Limb (tissue), 2 donors: ENCODE data around the gene MYO1A.
A peak's percentile ranks its signal among the peaks of the same experiment; 100 is the strongest.
"Not testable (repeated sequence)": the region's sequence is repeated elsewhere in the genome, so short reads cannot be mapped to it uniquely, and the experiment has no call there.

Experiments
- DNase-seq, 2 donors: peaks; one replicate each; pipeline ENCODE4 v3.0.0-alpha.2; 2016; ENCODE audit errors: extremely low spot score in 2 of 2

The MYO1A gene

DNA sequence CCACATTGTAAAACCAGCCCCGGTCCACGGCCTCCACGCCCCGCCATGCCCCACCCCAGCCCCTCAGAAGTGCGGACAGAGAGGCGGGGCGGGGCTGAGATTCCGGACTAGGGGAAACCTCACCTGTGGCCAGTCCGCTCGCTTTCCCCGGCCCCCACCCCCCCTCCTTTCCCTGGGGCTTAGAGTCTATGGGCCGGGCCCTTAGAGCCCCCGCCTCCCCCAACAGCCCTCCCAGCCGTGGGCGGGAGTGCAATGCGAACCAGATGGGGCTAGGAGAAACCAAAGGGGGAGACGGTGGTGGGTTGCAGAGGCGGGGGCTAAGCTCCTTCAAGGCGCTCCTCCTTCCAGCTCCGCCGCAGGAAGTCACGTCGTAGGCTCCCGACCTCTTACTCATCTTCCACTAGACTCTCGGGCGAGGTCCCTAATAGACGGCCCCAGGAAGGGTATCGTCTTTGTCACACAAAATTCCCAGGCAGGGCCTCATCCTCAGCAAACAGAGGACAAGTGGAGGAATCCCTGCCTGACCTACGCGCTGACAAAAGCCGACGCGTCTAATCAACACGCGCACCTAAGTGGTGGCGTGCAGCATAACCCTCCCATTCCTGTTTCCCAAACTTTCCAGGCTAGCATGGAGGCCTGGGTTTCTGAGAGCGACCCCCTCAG is 37.9 kb upstream of the MYO1A start:
- peak; percentile 92 for DNase-seq

- peak; percentile 83 to 91 for DNase-seq
These were observed 37.2 kb upstream of the MYO1A start for GRCh38 chr12:57087010-57087690.

GRCh38 chr12:57086493-57087009 is 36.6 kb upstream of the MYO1A start:
- peak; percentile 82 to 84 for DNase-seq

- peak; percentile 63 to 68 for DNase-seq
These were observed 36.1 kb upstream of the MYO1A start for GRCh38 chr12:57085999-57086492.

- DNase-seq: no peak
These were observed 30.9 kb upstream of the MYO1A start for GRCh38 chr12:57080855-57081254.

- no peak for DNase-seq
These were observed 29.9 kb upstream of the MYO1A start for GRCh38 chr12:57079821-57080220.

DNA sequence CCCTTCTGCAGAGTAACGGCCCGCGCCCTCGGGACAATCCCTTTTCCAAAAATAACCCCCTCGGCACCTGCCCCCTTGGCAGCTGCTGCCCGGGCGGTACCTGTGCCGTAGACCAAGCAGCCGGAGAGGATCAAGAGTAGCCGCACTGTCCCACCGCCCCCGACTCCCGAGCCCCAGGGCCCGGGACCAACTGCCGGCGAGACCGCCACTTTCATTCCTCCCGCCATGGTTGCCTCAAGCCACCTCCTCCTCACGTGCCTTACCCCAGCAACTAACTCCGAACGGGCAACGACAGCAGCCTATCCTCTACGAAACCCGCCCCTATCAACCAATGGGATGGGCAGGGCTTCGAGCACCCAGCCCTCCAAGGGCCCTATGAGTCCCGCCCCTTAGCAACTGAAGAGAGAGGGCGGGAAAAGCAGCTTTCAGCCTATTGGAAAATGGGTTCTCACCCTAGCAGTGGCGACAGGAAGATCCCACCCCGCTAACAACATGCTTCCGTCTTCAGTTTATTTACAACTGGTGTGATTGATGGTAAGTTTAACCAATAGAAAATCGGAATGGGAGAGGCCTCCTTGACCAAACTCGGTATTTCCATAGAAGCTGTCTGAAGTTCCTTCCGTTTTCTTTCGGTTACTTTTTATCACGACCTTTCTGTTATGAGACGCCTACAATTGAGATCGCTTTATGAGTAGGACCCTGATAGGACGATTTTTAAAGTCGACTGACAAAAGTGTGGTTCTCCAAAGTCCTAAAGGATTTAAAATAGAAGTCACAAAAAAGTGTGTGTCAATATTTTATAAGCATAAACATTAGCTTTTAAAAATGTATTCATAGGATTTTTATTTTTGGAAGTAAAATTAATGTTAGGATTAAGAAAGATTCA is 28.8 kb upstream of the MYO1A start, which contains the start of gene NEMP1:
NEMP1 (minus strand) TSS at position 273 of the 886 bp plus-strand sequence; CDS start at position 227, 46 bp downstream.
- peak; percentile 93 to 100 for DNase-seq

GRCh38 chr12:57073566-57074450 is 23.9 kb upstream of the MYO1A start:
- DNase-seq: not testable (repeated sequence)

GRCh38 chr12:57072661-57073060 is 22.7 kb upstream of the MYO1A start:
- DNase-seq: no peak

GRCh38 chr12:57069523-57069922 is 19.6 kb upstream of the MYO1A start:
- peak; percentile 59 to 88 for DNase-seq

- DNase-seq: no peak
These were observed 16.3 kb upstream of the MYO1A start for GRCh38 chr12:57066245-57066644.

DNA sequence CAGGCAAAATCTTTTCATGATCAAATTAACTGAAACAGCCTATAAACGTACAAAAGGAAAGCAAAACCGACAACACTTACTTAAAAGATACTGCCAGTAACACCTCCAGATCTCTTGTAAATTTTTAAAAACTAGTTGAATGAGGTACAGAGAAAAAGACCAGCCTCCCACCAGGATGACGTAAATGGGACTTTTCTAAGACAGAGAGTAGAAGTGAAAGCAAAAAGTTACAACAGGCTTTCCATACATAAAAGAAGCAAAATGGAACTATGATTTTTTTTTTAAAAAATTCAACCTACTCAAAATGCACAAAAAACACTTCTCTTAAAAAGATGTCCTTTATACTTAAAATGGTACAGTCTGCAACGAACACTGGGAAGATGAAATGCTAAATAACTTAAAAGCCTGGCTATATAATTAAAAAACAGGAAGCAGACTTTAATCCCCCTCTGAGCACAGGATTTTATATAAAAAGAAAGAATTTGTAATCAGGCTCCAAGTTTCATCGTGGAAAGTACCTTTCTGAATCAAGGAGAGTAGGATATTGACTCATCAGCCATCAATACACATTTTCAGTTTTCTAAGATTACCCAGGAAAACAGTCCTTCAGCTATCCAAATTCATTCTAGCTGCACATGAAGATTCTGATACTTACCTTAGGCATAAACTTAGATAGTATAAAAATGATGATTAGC is 14.2 kb upstream of the MYO1A start:
- DNase-seq: no peak

DNA sequence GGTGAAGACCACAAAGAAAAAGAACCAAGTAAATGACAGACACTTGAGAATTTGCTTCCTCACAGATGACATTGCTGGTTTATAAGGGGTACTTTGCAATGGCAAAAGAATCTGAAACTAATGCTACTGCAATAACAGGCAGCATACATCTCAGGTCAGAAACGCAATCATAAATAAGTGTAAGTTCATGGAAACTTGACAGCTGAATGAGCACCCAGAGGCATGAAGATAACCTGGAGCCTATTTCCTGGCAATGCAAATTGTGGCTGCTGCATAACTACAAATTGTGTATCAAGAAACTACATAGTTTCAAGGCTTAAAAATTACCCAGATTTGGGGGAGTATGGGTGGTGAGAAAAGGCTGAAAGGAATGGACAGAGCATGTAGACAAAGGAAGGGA is 8.5 kb upstream of the MYO1A start:
- DNase-seq: no peak

DNA sequence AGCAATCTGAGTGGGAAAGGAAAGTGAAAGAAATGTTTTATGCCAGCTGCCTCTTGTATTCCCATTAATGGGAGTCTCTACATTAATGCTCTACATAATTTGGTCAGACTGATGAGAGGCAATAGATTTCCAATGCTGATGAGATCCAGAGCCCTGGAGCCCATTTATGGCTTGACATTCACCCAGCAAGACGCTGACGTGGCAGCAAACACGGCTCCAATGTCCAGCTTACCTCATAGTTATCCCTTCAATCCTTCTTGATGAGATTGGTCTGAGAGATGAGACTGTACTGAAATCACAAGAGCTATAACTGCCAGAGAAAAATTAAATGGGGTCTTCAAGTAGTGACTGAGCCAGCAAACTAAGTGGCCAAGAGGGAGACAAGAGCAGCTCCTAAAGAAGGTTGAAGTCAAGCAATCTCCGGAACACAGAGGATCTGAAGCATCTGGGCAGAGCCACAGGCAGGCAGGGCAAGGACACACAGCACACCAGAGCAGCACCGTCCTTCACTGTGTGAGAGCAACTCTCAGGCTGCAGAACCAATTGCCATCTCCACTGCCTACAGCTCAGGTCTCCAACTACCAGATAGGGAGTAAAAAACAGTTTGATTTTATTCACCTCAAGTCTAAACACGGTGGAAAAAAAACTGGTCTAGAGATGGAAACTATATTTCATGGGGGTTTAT is 7.3 kb upstream of the MYO1A start:
- no peak for DNase-seq

- no peak for DNase-seq
These were observed 5.9 kb upstream of the MYO1A start for GRCh38 chr12:57055824-57056223.

GRCh38 chr12:57053901-57054300 is 4.0 kb upstream of the MYO1A start:
- not testable (repeated sequence) for DNase-seq

GRCh38 chr12:57053146-57053545 is 3.2 kb upstream of the MYO1A start:
- not testable (repeated sequence) for DNase-seq

- no peak for DNase-seq
These were observed 1.1 kb upstream of the MYO1A start for GRCh38 chr12:57051011-57051410.

GRCh38 chr12:57049119-57049446 is 846 bp downstream of the MYO1A start:
- DNase-seq: no peak
